ENCODE results near the gene CBX3. TPM values are rescaled to one million over a fixed set of nuclear protein-coding genes. Genes with fewer than 3 reads are reported as not detected.
"Not testable (repeated sequence)": the region's sequence is repeated elsewhere in the genome, so short reads cannot be mapped to it uniquely, and the experiment has no call there.

The CBX3 gene
- total RNA-seq, 4 donors from 2014 or later: 61.1 to 92.1 (median 83.3) TPM

GRCh38 chr7:26182283-26182682 is 19.3 kb upstream of the CBX3 start:
- Histone ChIP-seq H3K4me1 (peaks cover 0 to 46% (median 0%) of the 10 kb centered on the region in 3 donors), H3K27me3 (no peaks in the 10 kb centered on the region), H3K27ac (peak overlapping the region in 2 of 4 donors; percentile 33 to 52), H3K9me3 (no peaks in the 10 kb centered on the region), H3K4me3 (no peak overlapping the region), H3K36me3 (peaks cover 0 to 10% of the 10 kb centered on the region in 2 donors)
- 54 to 70% methylated on average over 2 to 6 of the region's 6 CpGs for WGBS, 2 donors (ENCODE audit: low coverage in 1 of 2)
- ATAC-seq: no peak
- no peak for TF ChIP-seq EP300 (IDR thresholded peaks at IDR 0.05)
- peak; percentile 46 for TF ChIP-seq POLR2AphosphoS5 (IDR thresholded peaks at IDR 0.05)

GRCh38 chr7:26182706-26183105 is 18.8 kb upstream of the CBX3 start:
- TF ChIP-seq POLR2AphosphoS5 (IDR thresholded peaks at IDR 0.05): no peak
- TF ChIP-seq EP300 (IDR thresholded peaks at IDR 0.05): no peak
- 83 to 100% methylated on average over 2 to 6 of the region's 8 CpGs for WGBS, 2 donors (ENCODE audit: low coverage in 1 of 2)
- H3K27me3 ChIP-seq: no peaks in the 10 kb centered on the region
- ATAC-seq: no peak
- H3K27ac ChIP-seq: peak overlapping the region in 2 of 4 donors; percentile 33 to 52
- H3K4me3 ChIP-seq: no peak overlapping the region
- H3K4me1 ChIP-seq: peaks cover 0 to 46% (median 0%) of the 10 kb centered on the region in 3 donors
- peaks cover 0 to 14% of the 10 kb centered on the region in 2 donors for H3K36me3 ChIP-seq
- H3K9me3 ChIP-seq: no peaks in the 10 kb centered on the region

DNA sequence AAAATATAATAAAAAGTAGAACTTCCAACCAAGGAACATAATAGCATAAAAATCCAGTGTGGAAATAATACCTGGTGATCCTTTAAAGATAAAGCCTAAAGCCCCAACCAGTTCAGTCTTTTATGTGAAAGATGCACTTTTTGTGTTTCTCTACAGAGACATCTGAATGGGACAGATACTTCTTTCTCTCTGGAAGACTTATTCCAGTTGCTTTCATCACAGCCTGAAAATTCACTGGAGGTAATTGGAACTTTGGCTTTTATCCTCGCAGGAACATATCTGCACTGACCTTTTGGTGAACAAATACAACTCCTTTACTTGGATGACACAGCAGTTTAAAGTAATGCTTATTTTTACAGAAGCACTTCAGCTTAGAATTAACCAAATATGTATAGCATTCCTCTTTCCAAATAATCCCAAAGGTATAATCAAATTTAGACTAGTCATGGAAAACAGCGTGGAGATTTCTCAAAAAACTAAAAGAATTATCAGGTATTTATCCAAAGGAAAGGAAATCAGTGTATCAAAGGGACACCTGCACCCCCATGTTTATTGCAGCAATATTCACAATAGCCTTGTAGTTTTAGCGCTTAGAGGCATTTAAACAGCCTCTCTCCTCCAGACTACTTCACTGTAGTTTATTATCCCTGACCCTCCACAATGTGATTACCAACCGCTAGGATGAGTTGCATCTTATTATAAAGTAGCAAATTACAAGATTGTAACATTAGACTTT is 17.8 kb upstream of the CBX3 start:
- 67 to 74% methylated on average over 4 of the region's 4 CpGs for WGBS, 2 donors (ENCODE audit: low coverage in 1 of 2)
- no peak overlapping the region for H3K4me3 ChIP-seq
- H3K27me3 ChIP-seq: no peaks in the 10 kb centered on the region
- peak overlapping the region in 3 of 4 donors; percentile 13 to 52 (median 33) for H3K27ac ChIP-seq
- TF ChIP-seq POLR2AphosphoS5 (IDR thresholded peaks at IDR 0.05) (peak; percentile 7), EP300 (IDR thresholded peaks at IDR 0.05) (no peak)
- peaks cover 0 to 46% (median 0%) of the 10 kb centered on the region in 3 donors for H3K4me1 ChIP-seq
- ATAC-seq: no peak
- H3K9me3 ChIP-seq: no peaks in the 10 kb centered on the region
- H3K36me3 ChIP-seq: peaks cover 2 to 24% of the 10 kb centered on the region in 2 donors

- Histone ChIP-seq H3K27ac (peak overlapping the region in 2 of 4 donors; percentile 23 to 52), H3K4me1 (peaks cover 0 to 46% (median 0%) of the 10 kb centered on the region in 3 donors)
Observed at GRCh38 chr7:26184281-26185101, 17.1 kb upstream of the CBX3 start.

DNA sequence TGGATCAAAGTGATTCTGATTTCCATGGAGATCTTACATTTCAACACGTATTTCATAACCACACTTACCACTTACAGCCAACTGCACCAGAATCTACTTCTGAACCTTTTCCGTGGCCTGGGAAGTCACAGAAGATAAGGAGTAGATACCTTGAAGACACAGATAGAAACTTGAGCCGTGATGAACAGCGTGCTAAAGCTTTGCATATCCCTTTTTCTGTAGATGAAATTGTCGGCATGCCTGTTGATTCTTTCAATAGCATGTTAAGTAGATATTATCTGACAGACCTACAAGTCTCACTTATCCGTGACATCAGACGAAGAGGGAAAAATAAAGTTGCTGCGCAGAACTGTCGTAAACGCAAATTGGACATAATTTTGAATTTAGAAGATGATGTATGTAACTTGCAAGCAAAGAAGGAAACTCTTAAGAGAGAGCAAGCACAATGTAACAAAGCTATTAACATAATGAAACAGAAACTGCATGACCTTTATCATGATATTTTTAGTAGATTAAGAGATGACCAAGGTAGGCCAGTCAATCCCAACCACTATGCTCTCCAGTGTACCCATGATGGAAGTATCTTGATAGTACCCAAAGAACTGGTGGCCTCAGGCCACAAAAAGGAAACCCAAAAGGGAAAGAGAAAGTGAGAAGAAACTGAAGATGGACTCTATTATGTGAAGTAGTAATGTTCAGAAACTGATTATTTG is 16.3 kb upstream of the CBX3 start:
- Histone ChIP-seq H3K4me3 (no peak overlapping the region), H3K27ac (peak overlapping the region in 1 of 4 donors; percentile 52), H3K36me3 (peaks cover 15 to 40% of the 10 kb centered on the region in 2 donors), H3K27me3 (no peaks in the 10 kb centered on the region), H3K9me3 (no peaks in the 10 kb centered on the region), H3K4me1 (peaks cover 0 to 44% (median 0%) of the 10 kb centered on the region in 3 donors)
- no peak for ATAC-seq
- TF ChIP-seq POLR2AphosphoS5 (IDR thresholded peaks at IDR 0.05) (peak; percentile 5), CTCF (IDR thresholded peaks at IDR 0.05) (no peak), POLR2A (IDR thresholded peaks at IDR 0.05) (no peak), EP300 (IDR thresholded peaks at IDR 0.05) (no peak)
- WGBS, 2 donors (ENCODE audit: low coverage in 1 of 2): 86 to 91% methylated on average over 9 to 10 of the region's 10 CpGs

More at GRCh38 chr7:26184281-26185101, 17.1 kb upstream of the CBX3 start:
- not testable (repeated sequence) for H3K9me3 ChIP-seq, H3K4me3 ChIP-seq, H3K27me3 ChIP-seq, ATAC-seq
- H3K36me3 ChIP-seq: peaks cover 10 to 32% of the 10 kb centered on the region in 2 donors
- TF ChIP-seq POLR2AphosphoS5 (IDR thresholded peaks at IDR 0.05): peak; percentile 4
- WGBS, 2 donors (ENCODE audit: low coverage in 1 of 2): 61 to 64% methylated on average over 4 of the region's 4 CpGs

GRCh38 chr7:26185844-26186180 is 15.7 kb upstream of the CBX3 start:
- no peak for TF ChIP-seq CTCF (IDR thresholded peaks at IDR 0.05)
- no peak for TF ChIP-seq EP300 (IDR thresholded peaks at IDR 0.05)
- no peak for TF ChIP-seq POLR2A (IDR thresholded peaks at IDR 0.05)
- no peak for TF ChIP-seq POLR2AphosphoS5 (IDR thresholded peaks at IDR 0.05)
- no peak for ATAC-seq
- Histone ChIP-seq H3K27me3 (no peaks in the 10 kb centered on the region), H3K36me3 (peaks cover 20 to 45% of the 10 kb centered on the region in 2 donors), H3K4me3 (no peak overlapping the region), H3K4me1 (peaks cover 0 to 46% (median 0%) of the 10 kb centered on the region in 3 donors), H3K27ac (no peak overlapping the region), H3K9me3 (no peaks in the 10 kb centered on the region)
- WGBS, 2 donors (ENCODE audit: low coverage in 1 of 2): 78 to 100% methylated on average over 1 of the region's 1 CpG
